ENCODE measurements around the gene EPS8L2. TPM values are rescaled to one million over a fixed set of nuclear protein-coding genes. Genes with fewer than 3 reads are reported as not detected.
A peak's percentile ranks its signal among the peaks of the same experiment; 100 is the strongest.

The EPS8L2 gene
- total and polyA plus RNA-seq, 2 of the 13 experiments (the other 11 are each of a cell fraction or from before 2014, with no cell fraction given): 89.3 to 416 TPM

- no peak for TF ChIP-seq GPBP1L1 (CRISPR knock-in tag; IDR thresholded peaks at IDR 0.05)
- no peak for TF ChIP-seq ZNF547 (CRISPR knock-in tag; IDR thresholded peaks at IDR 0.05)
- no peak for TF ChIP-seq TBP (CRISPR knock-in tag; IDR thresholded peaks at IDR 0.05)
- peak; percentile 82 for TF ChIP-seq AGO1 (IDR thresholded peaks at IDR 0.05; ENCODE audit: low read depth, low read length, poor library complexity, severe bottlenecking)
- no peak for TF ChIP-seq ZFX (CRISPR knock-in tag; IDR thresholded peaks at IDR 0.05; ENCODE audit: low read depth)
- no peak for TF ChIP-seq ZNF530 (CRISPR knock-in tag; IDR thresholded peaks at IDR 0.05; ENCODE audit: low read depth)
- no peak for TF ChIP-seq FOXC1 (CRISPR knock-in tag; IDR thresholded peaks at IDR 0.05; ENCODE audit: borderline replicate concordance)
- peak; percentile 69; the same call in 1 of the 2 replicates for TF ChIP-seq RBFOX2 (IDR thresholded peaks at IDR 0.05; ENCODE audit: low read depth, low read length)
- TF ChIP-seq SNRNP70 (IDR thresholded peaks at IDR 0.05; ENCODE audit: low read depth, low read length): no peak
- no peak for TF ChIP-seq ZNF639 (CRISPR knock-in tag; conservative IDR thresholded peaks at IDR 0.05)
- TF ChIP-seq SKI (IDR thresholded peaks at IDR 0.05; ENCODE audit: partially characterized antibody): no peak
These were observed 3.3 kb upstream of the EPS8L2 start (continued) for GRCh38 chr11:702462-703461.

Data from HepG2 (cell line).